Small intestine (tissue), 7 donors: Measurements from ENCODE around the gene TMCC3. TPM values are rescaled to one million over a fixed set of nuclear protein-coding genes. Genes with fewer than 3 reads are reported as not detected.

ENCODE experiments used
- DNase-seq, 2 donors: peaks; one replicate each; pipeline versions ENCODE4 v3.0.0 to v3.0.0-alpha.2; 2013
- FAIRE-seq: peaks from 2 replicates; lab custom pipeline; 2012; peaks lifted over from hg19 to GRCh38; lab: Jason Lieb, UNC
- H3K27ac ChIP-seq, 3 donors: one replicate each; pipeline ENCODE4 v1.5.1; 2013; ENCODE audit warnings: low read length in 2 of 3, mild to moderate bottlenecking in 2 of 3, control low read depth in 1 of 3, inconsistent platforms in 1 of 3, low read depth in 1 of 3, moderate library complexity in 1 of 3
- H3K27me3 ChIP-seq, 3 donors: one replicate each; pipeline ENCODE4 v1.6.1; 2013; ENCODE audit warnings: low read length in 3 of 3, inconsistent platforms in 1 of 3; ENCODE audit not compliant: control insufficient read depth in 3 of 3, insufficient read depth in 3 of 3
- H3K36me3 ChIP-seq, 3 donors: one replicate each; pipeline ENCODE4 v1.6.1; 2013; ENCODE audit warnings: low read length in 3 of 3, inconsistent platforms in 1 of 3, low read depth in 1 of 3, mild to moderate bottlenecking in 1 of 3, moderate library complexity in 1 of 3; ENCODE audit not compliant: control insufficient read depth in 3 of 3, insufficient read depth in 2 of 3
- H3K4me1 ChIP-seq, 3 donors: one replicate each; pipeline ENCODE4 v1.6.1; 2013; ENCODE audit warnings: low read length in 2 of 3, inconsistent platforms in 1 of 3, low read depth in 1 of 3, mild to moderate bottlenecking in 1 of 3, moderate library complexity in 1 of 3; ENCODE audit not compliant: control insufficient read depth in 3 of 3, insufficient read depth in 2 of 3
- H3K4me3 ChIP-seq, 3 donors: one replicate each; pipeline ENCODE4 v1.5.1; 2013; ENCODE audit warnings: low read length in 3 of 3, control low read depth in 1 of 3, inconsistent platforms in 1 of 3, low read depth in 1 of 3, mild to moderate bottlenecking in 1 of 3, moderate library complexity in 1 of 3
- H3K9me3 ChIP-seq, 2 donors: one replicate each; pipeline ENCODE4 v1.6.1; 2013; ENCODE audit warnings: low read depth in 1 of 2, low read length in 1 of 2; ENCODE audit not compliant: control insufficient read depth in 2 of 2, insufficient read depth in 1 of 2
- WGBS, 3 donors: extraction: QIAGEN DNeasy Blood & Tissue Kit; methylation state at CpG; one replicate each; pipeline ENCODE4 v1.1.7; 2013; 5-methylcytosine and 5-hydroxymethylcytosine counted together
- polyA plus RNA-seq, 4 donors: library from polyadenylated mRNA; stranded (reverse) in 3 of 4; unstranded in 1 of 4; fragments of 200-250 nt in 3 of 4; fragments of 120-200 nt in 1 of 4; gene quantifications; one replicate each; pipeline versions ENCODE4 v1.2.1 to v1.2.3, GENCODE V29; 2013
- donor health status: healthy with polysubstance abuse.
- donor health status: control.
- donor health status: control.
- donor health status: Bipolar disorder and iron deficiency.
- donor health status: healthy.

TMCC3 gene
- polyA plus RNA-seq, 4 donors, result 8.6 to 23.9 (median 14.3) TPM

DNA sequence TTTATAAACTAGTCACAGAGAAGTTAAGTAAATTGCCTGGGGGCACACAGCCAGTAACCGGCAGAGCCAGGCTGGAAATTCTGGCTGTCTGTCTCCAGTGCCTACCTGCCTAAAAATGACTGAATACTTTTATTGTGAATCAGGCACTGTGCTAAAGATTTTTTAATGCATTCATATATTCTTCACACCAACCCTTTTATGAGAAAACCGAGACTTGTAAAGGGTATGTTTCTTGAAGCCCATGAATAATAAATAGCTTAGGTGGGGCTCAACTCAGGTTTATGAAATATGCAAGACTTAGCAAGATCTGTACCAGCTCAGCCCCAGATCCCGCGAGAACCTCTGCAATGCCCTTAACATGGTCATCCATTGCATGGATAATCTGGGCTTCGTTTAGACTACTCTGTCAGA, 60.8 kb downstream of the TMCC3 start:
- Histone ChIP-seq H3K36me3 (peaks cover 0 to 11% (median 0%) of the 10 kb centered on the region in 3 donors), H3K9me3 (no peaks in the 10 kb centered on the region), H3K4me1 (peaks cover 0 to 27% (median 3%) of the 10 kb centered on the region in 3 donors), H3K27ac (no peak overlapping the region), H3K4me3 (no peak overlapping the region), H3K27me3 (no peaks in the 10 kb centered on the region)
- 91 to 93% (median 92%) methylated on average over 5 of the region's 5 CpGs for WGBS, 3 donors
- FAIRE-seq (no peak), DNase-seq (no peak)

DNA sequence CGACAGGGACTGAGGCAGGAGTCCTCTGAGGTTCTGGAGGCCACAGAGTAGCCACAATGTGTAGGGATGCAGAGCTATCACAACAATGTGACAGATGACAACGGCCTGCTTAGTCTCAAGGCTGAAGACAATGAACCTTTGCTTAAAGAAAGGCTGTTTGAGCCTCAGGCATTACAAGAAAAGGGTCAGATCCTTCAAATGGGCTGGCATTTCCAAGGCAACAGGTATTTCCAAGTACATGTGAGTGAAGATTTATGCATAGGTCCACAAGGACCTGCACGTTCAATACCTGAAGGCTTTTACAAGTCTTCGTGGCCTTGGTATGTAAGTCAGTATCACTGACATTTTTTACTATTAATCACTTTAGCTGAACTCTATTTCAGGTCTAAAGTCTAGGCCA, 62.0 kb downstream of the TMCC3 start:
- DNase-seq, result no peak
- H3K4me1 ChIP-seq, result peaks cover 0 to 27% (median 3%) of the 10 kb centered on the region in 3 donors
- no peak for FAIRE-seq
- H3K27me3 ChIP-seq, result no peaks in the 10 kb centered on the region
- no peak overlapping the region for H3K4me3 ChIP-seq
- H3K27ac ChIP-seq, result peak overlapping the region in 1 of 3 donors; percentile 61
- 73 to 85% (median 78%) methylated on average over 4 of the region's 4 CpGs for WGBS, 3 donors
- peaks cover 0 to 11% (median 0%) of the 10 kb centered on the region in 3 donors for H3K36me3 ChIP-seq
- no peaks in the 10 kb centered on the region for H3K9me3 ChIP-seq

DNA sequence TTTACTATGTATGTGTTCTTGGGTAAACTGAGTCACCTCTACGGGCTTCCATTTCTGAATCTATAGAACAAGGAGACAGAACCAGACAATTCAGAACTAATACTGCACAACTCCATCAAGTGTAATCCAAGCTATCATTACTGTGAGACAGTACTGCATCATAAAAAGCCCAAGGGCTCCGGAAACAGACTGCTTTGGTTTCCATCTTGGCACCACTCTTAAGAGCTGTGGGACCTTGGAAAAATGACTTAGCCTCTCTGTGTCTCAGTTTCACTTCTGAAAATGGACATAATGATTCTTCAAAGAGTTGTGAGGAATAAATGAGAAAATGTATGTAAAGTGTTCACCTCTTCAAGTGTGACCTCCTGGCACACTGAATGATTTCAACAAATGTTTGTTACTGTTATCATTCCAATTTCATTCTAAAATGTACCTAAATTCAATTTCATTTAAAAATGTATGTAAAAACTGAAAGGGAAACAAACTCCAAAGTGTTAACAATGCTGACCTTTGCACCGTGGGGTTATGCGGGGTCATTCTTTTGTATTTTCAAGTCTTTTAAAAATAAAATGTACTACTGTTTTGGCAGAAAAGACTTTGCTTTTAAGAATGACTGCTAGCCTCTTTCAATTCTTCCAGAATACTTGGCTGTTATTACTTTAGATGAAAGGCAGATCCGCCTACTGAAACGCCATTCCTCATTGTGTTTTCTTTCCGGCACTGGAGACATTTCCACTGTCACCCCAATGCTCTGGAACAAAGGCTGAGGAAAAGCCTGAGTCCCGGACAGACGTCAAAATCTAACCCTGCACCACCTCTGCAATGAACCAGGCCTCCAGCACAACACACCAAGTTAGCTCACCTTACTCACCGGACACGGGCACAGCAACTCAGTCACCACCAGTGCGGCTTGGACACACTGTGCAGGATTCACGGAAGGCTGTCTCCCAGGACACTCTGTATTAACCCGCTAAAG, 62.8 kb downstream of the TMCC3 start:
- peak overlapping the region; percentile 48 to 61 (median 56) for H3K27ac ChIP-seq
- peaks cover 0 to 27% (median 3%) of the 10 kb centered on the region in 3 donors for H3K4me1 ChIP-seq
- FAIRE-seq (no peak), DNase-seq (peak; percentile 23 to 24)
- H3K9me3 ChIP-seq, result no peaks in the 10 kb centered on the region
- H3K36me3 ChIP-seq, result peaks cover 0 to 11% (median 0%) of the 10 kb centered on the region in 3 donors
- H3K4me3 ChIP-seq, result no peak overlapping the region
- 64 to 76% (median 69%) methylated on average over 14 of the region's 14 CpGs for WGBS, 3 donors
- H3K27me3 ChIP-seq, result no peaks in the 10 kb centered on the region

DNA sequence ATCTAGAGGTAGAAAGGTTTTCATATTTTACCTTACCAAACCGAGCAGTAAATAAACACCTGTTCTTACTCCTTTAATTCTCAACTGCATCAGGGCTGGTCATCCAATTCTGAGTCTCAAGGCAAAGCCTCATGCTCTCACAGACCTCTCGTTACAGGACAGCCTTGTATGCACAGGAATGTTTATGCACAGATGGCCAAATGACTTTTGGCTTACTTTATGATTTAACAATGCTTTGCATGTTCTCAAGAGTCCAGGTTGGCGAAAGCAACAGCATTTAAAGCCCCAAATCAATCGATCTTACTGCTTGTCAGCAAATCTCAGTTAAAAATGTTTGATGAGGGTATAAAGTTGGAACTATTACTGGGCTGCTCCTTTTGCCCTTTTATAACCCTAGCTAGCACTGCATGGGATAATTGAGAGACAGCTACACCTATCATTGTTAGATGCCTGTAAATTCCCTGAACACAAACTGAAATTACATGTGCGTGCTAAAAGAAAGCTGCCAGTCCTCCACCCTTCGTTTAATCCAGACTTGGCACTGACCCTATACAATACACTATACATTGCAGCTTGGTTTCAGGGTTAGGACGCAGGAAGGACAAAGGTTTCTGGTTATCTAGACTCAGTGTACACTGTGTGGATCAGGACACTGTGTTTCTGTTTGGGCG, 63.6 kb downstream of the TMCC3 start:
- peak overlapping the region; percentile 19 to 56 (median 48) for H3K27ac ChIP-seq
- no peak for FAIRE-seq
- H3K9me3 ChIP-seq, result no peaks in the 10 kb centered on the region
- peak; percentile 46 to 87 for DNase-seq
- H3K36me3 ChIP-seq, result peaks cover 0 to 18% (median 0%) of the 10 kb centered on the region in 3 donors
- 11 to 47% (median 27%) methylated on average over 8 of the region's 8 CpGs for WGBS, 3 donors
- H3K4me3 ChIP-seq, result no peak overlapping the region
- no peaks in the 10 kb centered on the region for H3K27me3 ChIP-seq
- peaks cover 0 to 27% (median 3%) of the 10 kb centered on the region in 3 donors for H3K4me1 ChIP-seq

DNA sequence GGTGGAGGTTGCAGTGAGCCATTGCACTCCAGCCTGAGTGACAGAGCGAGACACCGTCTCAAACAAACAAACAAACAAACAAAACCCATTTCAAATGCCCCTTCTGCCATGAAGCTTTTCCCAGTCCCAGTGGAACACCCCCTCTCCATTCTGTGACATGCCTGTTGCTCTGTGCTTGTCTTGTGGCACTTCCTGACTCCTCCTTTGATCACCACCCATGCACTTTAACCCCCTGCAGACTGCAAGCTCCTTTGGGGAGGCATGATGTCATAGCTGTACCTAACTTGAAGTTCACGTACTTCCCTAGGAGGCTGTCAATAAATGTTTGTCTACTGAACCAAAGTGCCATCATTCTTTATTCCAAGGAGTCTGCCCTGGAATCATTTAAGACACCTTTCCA, 64.7 kb downstream of the TMCC3 start:
- FAIRE-seq (no peak), DNase-seq (peak; percentile 72 to 93)
- WGBS, 3 donors, result 48 to 70% (median 64%) methylated on average over 3 of the region's 3 CpGs
- no peaks in the 10 kb centered on the region for H3K27me3 ChIP-seq
- peaks cover 0 to 20% (median 0%) of the 10 kb centered on the region in 3 donors for H3K36me3 ChIP-seq
- H3K4me3 ChIP-seq, result no peak overlapping the region
- no peaks in the 10 kb centered on the region for H3K9me3 ChIP-seq
- no peak overlapping the region for H3K27ac ChIP-seq
- H3K4me1 ChIP-seq, result peaks cover 0 to 27% (median 3%) of the 10 kb centered on the region in 3 donors

GRCh38 chr12:94584377-94584776, 66.0 kb downstream of the TMCC3 start:
- H3K27me3 ChIP-seq, result no peaks in the 10 kb centered on the region
- no peaks in the 10 kb centered on the region for H3K9me3 ChIP-seq
- no peak overlapping the region for H3K4me3 ChIP-seq
- peaks cover 0 to 27% (median 3%) of the 10 kb centered on the region in 3 donors for H3K4me1 ChIP-seq
- no peak overlapping the region for H3K27ac ChIP-seq
- peaks cover 0 to 17% (median 0%) of the 10 kb centered on the region in 3 donors for H3K36me3 ChIP-seq
- whole genome bisulfite sequencing, 3 donors, result 76 to 79% (median 78%) methylated on average over 5 of the region's 5 CpGs
- DNase-seq (no peak), FAIRE-seq (no peak)

GRCh38 chr12:94582591-94582990, 67.8 kb downstream of the TMCC3 start:
- Histone ChIP-seq H3K27me3 (no peaks in the 10 kb centered on the region), H3K4me3 (no peak overlapping the region), H3K4me1 (peaks cover 0 to 19% (median 3%) of the 10 kb centered on the region in 3 donors), H3K9me3 (no peaks in the 10 kb centered on the region), H3K27ac (no peak overlapping the region), H3K36me3 (peaks cover 0 to 21% (median 0%) of the 10 kb centered on the region in 3 donors)
- 90 to 97% (median 91%) methylated on average over 5 of the region's 5 CpGs for WGBS, 3 donors
- FAIRE-seq (no peak), DNase-seq (no peak)
